ENCODE results near the gene ANTXR1. TPM values are rescaled to one million over a fixed set of nuclear protein-coding genes. Genes with fewer than 3 reads are reported as not detected.

ANTXR1 gene
- total RNA-seq, 3 donors from 2014 or later (not counting 1 experiment from before 2014, with no cell fraction given): not detected

DNA sequence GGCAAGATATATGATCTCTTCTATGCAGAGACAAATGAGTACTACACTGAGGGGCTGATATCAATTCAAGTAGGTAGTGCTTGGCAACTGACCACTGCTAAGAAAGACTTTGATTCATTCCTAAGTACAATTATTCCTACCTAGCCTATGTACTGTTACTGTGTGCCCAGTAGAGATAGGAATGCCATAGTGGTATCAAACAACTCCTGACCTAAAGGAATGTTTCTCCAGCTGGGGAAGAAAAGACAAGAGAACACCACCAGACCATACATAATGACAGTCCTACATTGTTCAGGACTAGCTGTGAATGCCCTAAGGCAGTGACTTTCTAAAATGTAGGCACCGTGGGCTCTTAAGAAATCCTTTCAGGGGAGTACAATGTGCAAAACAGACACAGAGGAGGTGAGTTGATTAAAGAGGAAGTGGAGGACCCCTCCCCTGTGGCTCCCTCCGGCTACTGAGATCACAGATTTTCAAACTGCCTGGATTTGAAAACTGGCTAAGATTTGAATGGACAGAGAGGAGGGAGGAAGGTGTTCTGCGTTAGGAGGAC, 89.1 kb downstream of the ANTXR1 start:
- no peak for DNase-seq
- H3K9me3 Mint-ChIP-seq: no peaks in the 10 kb centered on the region
- H3K27me3 ChIP-seq (ENCODE audit: control insufficient read depth, insufficient read depth, low read length): no peaks in the 10 kb centered on the region
- H3K9me3 ChIP-seq (ENCODE audit: control insufficient read depth, insufficient read depth, low read length): no peaks in the 10 kb centered on the region
- TF ChIP-seq, protein P1, sequence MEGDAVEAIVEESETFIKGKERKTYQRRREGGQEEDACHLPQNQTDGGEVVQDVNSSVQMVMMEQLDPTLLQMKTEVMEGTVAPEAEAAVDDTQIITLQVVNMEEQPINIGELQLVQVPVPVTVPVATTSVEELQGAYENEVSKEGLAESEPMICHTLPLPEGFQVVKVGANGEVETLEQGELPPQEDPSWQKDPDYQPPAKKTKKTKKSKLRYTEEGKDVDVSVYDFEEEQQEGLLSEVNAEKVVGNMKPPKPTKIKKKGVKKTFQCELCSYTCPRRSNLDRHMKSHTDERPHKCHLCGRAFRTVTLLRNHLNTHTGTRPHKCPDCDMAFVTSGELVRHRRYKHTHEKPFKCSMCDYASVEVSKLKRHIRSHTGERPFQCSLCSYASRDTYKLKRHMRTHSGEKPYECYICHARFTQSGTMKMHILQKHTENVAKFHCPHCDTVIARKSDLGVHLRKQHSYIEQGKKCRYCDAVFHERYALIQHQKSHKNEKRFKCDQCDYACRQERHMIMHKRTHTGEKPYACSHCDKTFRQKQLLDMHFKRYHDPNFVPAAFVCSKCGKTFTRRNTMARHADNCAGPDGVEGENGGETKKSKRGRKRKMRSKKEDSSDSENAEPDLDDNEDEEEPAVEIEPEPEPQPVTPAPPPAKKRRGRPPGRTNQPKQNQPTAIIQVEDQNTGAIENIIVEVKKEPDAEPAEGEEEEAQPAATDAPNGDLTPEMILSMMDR (IDR thresholded peaks at IDR 0.05): no peak
- H3K4me3 ChIP-seq (ENCODE audit: low read length): no peak overlapping the region
- H3K27me3 Mint-ChIP-seq (ENCODE audit: low read depth in 2 of 2): peaks cover 0 to 6% of the 10 kb centered on the region in 2 donors
- no peaks in the 10 kb centered on the region for H3K4me1 Mint-ChIP-seq
- H3K4me3 Mint-ChIP-seq: no peak overlapping the region
- no peaks in the 10 kb centered on the region for H3K36me3 ChIP-seq (ENCODE audit: control insufficient read depth, insufficient read depth, low read length)
- intact Hi-C loops (cut with micrococcal nuclease): no loop called here
- 87% methylated on average over 3 of the region's 3 CpGs for WGBS (ENCODE audit: insufficient coverage)
- H3K4me1 ChIP-seq (ENCODE audit: control insufficient read depth, insufficient read depth, low read length): no peaks in the 10 kb centered on the region
- ATAC-seq: no peak
- H3K27ac ChIP-seq (ENCODE audit: low read length): no peak overlapping the region
- H3K27ac Mint-ChIP-seq: no peak overlapping the region
- no peaks in the 10 kb centered on the region for H3K36me3 Mint-ChIP-seq

DNA sequence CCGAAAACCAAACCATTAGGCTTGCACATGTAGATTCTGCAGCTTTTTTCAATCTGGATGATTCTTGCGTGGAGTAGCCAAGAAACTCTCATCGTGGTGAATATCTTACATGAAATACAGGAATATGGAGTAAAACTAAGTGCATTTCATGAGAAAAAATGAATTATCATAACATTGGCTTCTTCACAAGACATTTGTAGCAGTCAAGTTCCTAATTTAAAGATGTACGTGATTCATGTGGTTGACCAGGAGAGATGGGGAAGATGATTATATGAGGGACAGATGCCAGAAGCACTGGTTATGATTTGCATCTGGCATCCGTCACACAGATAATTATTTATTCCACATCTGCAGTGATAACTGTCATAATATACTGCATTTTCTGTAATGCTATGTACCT, 90.4 kb downstream of the ANTXR1 start:
- peaks cover under 1 to 7% of the 10 kb centered on the region in 2 donors for H3K27me3 Mint-ChIP-seq (ENCODE audit: low read depth in 2 of 2)
- no peaks in the 10 kb centered on the region for H3K9me3 ChIP-seq (ENCODE audit: control insufficient read depth, insufficient read depth, low read length)
- DNase-seq (no peak), ATAC-seq (no peak)
- no peak overlapping the region for H3K4me3 Mint-ChIP-seq
- no peaks in the 10 kb centered on the region for H3K36me3 ChIP-seq (ENCODE audit: control insufficient read depth, insufficient read depth, low read length)
- H3K36me3 Mint-ChIP-seq: no peaks in the 10 kb centered on the region
- intact Hi-C loops (cut with micrococcal nuclease): no loop called here
- H3K27ac Mint-ChIP-seq: no peak overlapping the region
- H3K4me1 ChIP-seq (ENCODE audit: control insufficient read depth, insufficient read depth, low read length): no peaks in the 10 kb centered on the region
- H3K27ac ChIP-seq (ENCODE audit: low read length): no peak overlapping the region
- no peak overlapping the region for H3K4me3 ChIP-seq (ENCODE audit: low read length)
- H3K4me1 Mint-ChIP-seq: no peaks in the 10 kb centered on the region
- H3K9me3 Mint-ChIP-seq: no peaks in the 10 kb centered on the region
- 83% methylated on average over 4 of the region's 5 CpGs for WGBS (ENCODE audit: insufficient coverage)
- H3K27me3 ChIP-seq (ENCODE audit: control insufficient read depth, insufficient read depth, low read length): no peaks in the 10 kb centered on the region
- TF ChIP-seq, protein P1 (IDR thresholded peaks at IDR 0.05): no peak

DNA sequence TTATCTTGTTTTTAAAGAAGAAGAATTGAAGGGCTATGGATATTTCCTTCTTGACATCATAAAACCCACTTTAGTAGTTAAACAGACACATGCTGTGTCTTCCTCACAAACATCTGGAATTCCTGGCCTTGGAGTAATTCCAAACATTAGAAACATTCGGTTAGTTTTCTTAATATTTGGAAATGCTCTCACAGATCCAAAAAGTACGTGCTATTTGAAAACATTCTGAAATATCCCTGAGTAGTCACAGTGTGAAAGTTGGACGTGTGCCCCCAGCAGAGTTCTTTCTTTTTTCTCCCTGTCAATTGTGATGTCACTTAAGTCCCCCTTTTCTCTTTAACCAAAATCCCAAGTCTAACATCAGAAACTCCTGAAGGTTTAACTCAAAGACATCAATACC, 91.3 kb downstream of the ANTXR1 start:
- no peaks in the 10 kb centered on the region for H3K9me3 ChIP-seq (ENCODE audit: control insufficient read depth, insufficient read depth, low read length)
- H3K36me3 ChIP-seq (ENCODE audit: control insufficient read depth, insufficient read depth, low read length): no peaks in the 10 kb centered on the region
- 82% methylated on average over 3 of the region's 3 CpGs for WGBS (ENCODE audit: insufficient coverage)
- Mint-ChIP-seq H3K36me3 (no peaks in the 10 kb centered on the region), H3K27ac (no peak overlapping the region), H3K4me3 (no peak overlapping the region), H3K4me1 (no peaks in the 10 kb centered on the region), H3K27me3 (ENCODE audit: low read depth in 2 of 2) (peaks cover 6 to 12% of the 10 kb centered on the region in 2 donors), H3K9me3 (no peaks in the 10 kb centered on the region)
- no peaks in the 10 kb centered on the region for H3K4me1 ChIP-seq (ENCODE audit: control insufficient read depth, insufficient read depth, low read length)
- TF ChIP-seq, protein P1 (IDR thresholded peaks at IDR 0.05): no peak
- ATAC-seq (no peak), DNase-seq (no peak)
- intact Hi-C loops (cut with micrococcal nuclease): no loop called here
- H3K4me3 ChIP-seq (ENCODE audit: low read length): no peak overlapping the region
- H3K27me3 ChIP-seq (ENCODE audit: control insufficient read depth, insufficient read depth, low read length): no peaks in the 10 kb centered on the region
- no peak overlapping the region for H3K27ac ChIP-seq (ENCODE audit: low read length)

DNA sequence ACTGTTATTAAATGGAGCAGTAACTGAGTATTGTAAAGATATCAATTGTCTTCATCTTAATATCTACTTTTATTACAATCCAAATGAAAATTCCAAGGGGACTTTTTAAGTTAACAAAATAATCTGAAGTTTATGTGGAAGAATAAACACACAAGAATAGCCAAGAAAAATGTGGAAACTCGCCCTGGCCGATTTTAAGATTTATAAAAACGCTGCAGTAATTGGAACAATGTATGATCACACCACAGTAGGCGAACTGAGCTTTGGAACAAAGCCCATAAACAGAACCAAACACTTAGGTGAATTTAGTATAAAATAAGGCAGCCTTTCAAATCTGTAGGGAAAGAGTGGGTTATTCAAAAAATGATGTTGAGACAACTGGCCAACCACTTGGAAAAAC, 96.3 kb downstream of the ANTXR1 start:
- Histone ChIP-seq H3K4me3 (ENCODE audit: low read length) (no peak overlapping the region), H3K4me1 (ENCODE audit: control insufficient read depth, insufficient read depth, low read length) (no peaks in the 10 kb centered on the region), H3K27me3 (ENCODE audit: control insufficient read depth, insufficient read depth, low read length) (peaks cover 4% of the 10 kb centered on the region), H3K36me3 (ENCODE audit: control insufficient read depth, insufficient read depth, low read length) (no peaks in the 10 kb centered on the region), H3K9me3 (ENCODE audit: control insufficient read depth, insufficient read depth, low read length) (no peaks in the 10 kb centered on the region), H3K27ac (ENCODE audit: low read length) (no peak overlapping the region)
- ATAC-seq (no peak), DNase-seq (no peak)
- Mint-ChIP-seq H3K4me1 (no peaks in the 10 kb centered on the region), H3K4me3 (no peak overlapping the region), H3K36me3 (no peaks in the 10 kb centered on the region), H3K9me3 (no peaks in the 10 kb centered on the region), H3K27ac (no peak overlapping the region), H3K27me3 (ENCODE audit: low read depth in 2 of 2) (peaks cover 8 to 23% of the 10 kb centered on the region in 2 donors)
- intact Hi-C loops (cut with micrococcal nuclease): no loop called here
- TF ChIP-seq, protein P1 (IDR thresholded peaks at IDR 0.05): no peak
- 81% methylated on average over 4 of the region's 4 CpGs for WGBS (ENCODE audit: insufficient coverage)
